Gastroesophageal sphincter (tissue), 4 donors: ENCODE results near the gene STXBP6. TPM values are rescaled to one million over a fixed set of nuclear protein-coding genes. Genes with fewer than 3 reads are reported as not detected.

Experiments used
- ATAC-seq: fragments of 150-250 bp; one replicate; pipeline ENCODE4 v1.9.1; 2016; ENCODE audit warnings: mild to moderate bottlenecking, moderate library complexity
- H3K27ac ChIP-seq, 4 donors: fragments of 200-600 bp; sonication (generic) in 3 of 4; 1 replicate in 3 of 4; 2 replicates in 1 of 4; pipeline ENCODE4 v1.5.1; 2016 to 2019
- H3K27me3 ChIP-seq: fragments of 200-600 bp; sonication (generic); one replicate; pipeline ENCODE4 v1.5.1; 2019
- H3K36me3 ChIP-seq, 2 donors: fragments of 200-600 bp; sonication (generic); one replicate each; pipeline ENCODE4 v1.5.1; 2019; ENCODE audit warnings: control low read depth in 1 of 2
- H3K4me1 ChIP-seq, 3 donors: fragments of 200-600 bp; sonication (generic); 1 replicate in 2 of 3; 2 replicates in 1 of 3; pipeline ENCODE4 v1.5.1; 2016 to 2019; ENCODE audit warnings: control low read depth in 2 of 3
- H3K4me3 ChIP-seq, 2 donors: fragments of 200-600 bp; sonication (generic); one replicate each; pipeline ENCODE4 v1.5.1; 2019; ENCODE audit warnings: mild to moderate bottlenecking in 1 of 2, moderate library complexity in 1 of 2
- H3K9me3 ChIP-seq, 3 donors: fragments of 200-600 bp; sonication (generic); one replicate each; pipeline ENCODE4 v1.5.1; 2017 to 2019; ENCODE audit warnings: control low read depth in 2 of 3
- EP300 ChIP-seq: sonication (generic); formaldehyde crosslinking; IDR thresholded peaks from one replicate; pipeline ENCODE4 v1.6.1; 2017; ENCODE audit warnings: antibody characterized with exemption, mild to moderate bottlenecking
- POLR2A ChIP-seq, 2 donors: fragments of 450-650 bp; IDR thresholded peaks; one replicate each; pipeline ENCODE4 v1.6.1; 2017; ENCODE audit warnings: antibody characterized with exemption in 2 of 2, mild to moderate bottlenecking in 2 of 2, moderate library complexity in 1 of 2
- POLR2AphosphoS5 ChIP-seq: sonication (generic); formaldehyde crosslinking; IDR thresholded peaks from one replicate; pipeline ENCODE4 v1.6.1; 2017; ENCODE audit warnings: antibody characterized with exemption
- WGBS, 2 donors: methylation state at CpG; one replicate each; pipeline ENCODE4 v1.1.5; 2018; ENCODE audit warnings: low coverage in 1 of 2; 5-methylcytosine and 5-hydroxymethylcytosine counted together
- total RNA-seq, 4 donors: library from RNA; depleted of rRNA; stranded (reverse); fragments of >200 nt; gene quantifications; one replicate each; pipeline ENCODE4 v1.1.0, GENCODE V29; 2016
- TF ChIP-seq, protein P1 (sequence below), 4 experiments: fragments of 200-600 bp in 2 of 4; fragments of 450-650 bp in 2 of 4; sonication (generic) in 1 of 4; IDR thresholded peaks; one replicate each; pipeline ENCODE4 v1.5.1; 2017 to 2019; ENCODE audit warnings: antibody characterized with exemption in 4 of 4, mild to moderate bottlenecking in 2 of 4, moderate library complexity in 2 of 4

STXBP6 gene
- total RNA-seq, 4 donors from 2014 or later: 29.3 to 55.7 (median 44.0) TPM

GRCh38 chr14:24794644-24795305, 255.2 kb downstream of the STXBP6 start:
- no peaks in the 10 kb centered on the region for H3K9me3 ChIP-seq
- TF ChIP-seq, protein P1, sequence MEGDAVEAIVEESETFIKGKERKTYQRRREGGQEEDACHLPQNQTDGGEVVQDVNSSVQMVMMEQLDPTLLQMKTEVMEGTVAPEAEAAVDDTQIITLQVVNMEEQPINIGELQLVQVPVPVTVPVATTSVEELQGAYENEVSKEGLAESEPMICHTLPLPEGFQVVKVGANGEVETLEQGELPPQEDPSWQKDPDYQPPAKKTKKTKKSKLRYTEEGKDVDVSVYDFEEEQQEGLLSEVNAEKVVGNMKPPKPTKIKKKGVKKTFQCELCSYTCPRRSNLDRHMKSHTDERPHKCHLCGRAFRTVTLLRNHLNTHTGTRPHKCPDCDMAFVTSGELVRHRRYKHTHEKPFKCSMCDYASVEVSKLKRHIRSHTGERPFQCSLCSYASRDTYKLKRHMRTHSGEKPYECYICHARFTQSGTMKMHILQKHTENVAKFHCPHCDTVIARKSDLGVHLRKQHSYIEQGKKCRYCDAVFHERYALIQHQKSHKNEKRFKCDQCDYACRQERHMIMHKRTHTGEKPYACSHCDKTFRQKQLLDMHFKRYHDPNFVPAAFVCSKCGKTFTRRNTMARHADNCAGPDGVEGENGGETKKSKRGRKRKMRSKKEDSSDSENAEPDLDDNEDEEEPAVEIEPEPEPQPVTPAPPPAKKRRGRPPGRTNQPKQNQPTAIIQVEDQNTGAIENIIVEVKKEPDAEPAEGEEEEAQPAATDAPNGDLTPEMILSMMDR (IDR thresholded peaks at IDR 0.05): no peak
- TF ChIP-seq POLR2A (IDR thresholded peaks at IDR 0.05) (no peak), EP300 (no peak), POLR2AphosphoS5 (no peak)
- no peak for ATAC-seq
- no peak overlapping the region for H3K4me3 ChIP-seq
- H3K27me3 ChIP-seq: no peaks in the 10 kb centered on the region
- peaks cover 0 to 7% (median 2%) of the 10 kb centered on the region in 3 donors for H3K4me1 ChIP-seq
- no peak overlapping the region for H3K27ac ChIP-seq
- no peaks in the 10 kb centered on the region for H3K36me3 ChIP-seq
- 82 to 89% methylated on average over 5 to 8 of the region's 10 CpGs for WGBS, 2 donors

GRCh38 chr14:24790196-24790595, 259.8 kb downstream of the STXBP6 start:
- peak overlapping the region in 1 of 4 donors; percentile 63 for H3K27ac ChIP-seq
- H3K4me3 ChIP-seq: no peak overlapping the region
- H3K27me3 ChIP-seq: no peaks in the 10 kb centered on the region
- no peaks in the 10 kb centered on the region for H3K9me3 ChIP-seq
- WGBS, 2 donors: 80 to 93% methylated on average over 2 to 3 of the region's 3 CpGs
- H3K4me1 ChIP-seq: peaks cover 6 to 32% (median 13%) of the 10 kb centered on the region in 3 donors
- no peak for ATAC-seq
- no peaks in the 10 kb centered on the region for H3K36me3 ChIP-seq
- no peak for TF ChIP-seq EP300
- no peak for TF ChIP-seq POLR2AphosphoS5
- TF ChIP-seq POLR2A (IDR thresholded peaks at IDR 0.05): no peak
- TF ChIP-seq, protein P1 (IDR thresholded peaks at IDR 0.05): no peak

GRCh38 chr14:24789378-24789884, 260.5 kb downstream of the STXBP6 start:
- TF ChIP-seq, protein P1 (IDR thresholded peaks at IDR 0.05): no peak
- TF ChIP-seq POLR2AphosphoS5: no peak
- no peak for TF ChIP-seq POLR2A (IDR thresholded peaks at IDR 0.05)
- TF ChIP-seq EP300: no peak
- 6 to 8% methylated on average over 3 to 4 of the region's 4 CpGs for WGBS, 2 donors
- Histone ChIP-seq H3K9me3 (no peaks in the 10 kb centered on the region), H3K27ac (peak overlapping the region in 3 of 4 donors; percentile 42 to 63 (median 51)), H3K27me3 (no peaks in the 10 kb centered on the region), H3K4me1 (peaks cover 6 to 32% (median 13%) of the 10 kb centered on the region in 3 donors), H3K36me3 (no peaks in the 10 kb centered on the region), H3K4me3 (no peak overlapping the region)
- ATAC-seq: no peak

DNA sequence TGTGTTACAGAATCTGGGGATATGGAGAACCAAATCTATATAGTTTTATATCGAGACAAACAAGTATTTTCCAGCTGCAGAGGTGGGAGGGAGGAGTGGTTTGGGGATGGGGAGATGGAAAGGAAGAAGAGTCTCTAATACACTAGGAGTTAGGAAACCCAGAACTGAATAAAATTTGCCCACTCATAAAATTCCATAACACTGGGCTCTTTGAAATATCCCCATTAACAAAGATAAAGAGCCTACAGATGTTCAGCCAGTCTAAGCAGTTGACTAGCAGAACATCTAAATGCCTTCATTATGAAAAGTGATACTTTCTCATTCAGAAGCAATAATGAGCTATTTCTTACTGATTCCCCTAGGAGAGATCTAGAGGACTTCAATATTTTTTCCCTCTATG, 264.2 kb downstream of the STXBP6 start:
- no peaks in the 10 kb centered on the region for H3K9me3 ChIP-seq
- WGBS, 2 donors: 71 to 78% methylated on average over 1 of the region's 1 CpG
- no peak for ATAC-seq

More for the DNA sequence above, 264.2 kb downstream of the STXBP6 start:
- no peak overlapping the region for H3K4me3 ChIP-seq
- no peaks in the 10 kb centered on the region for H3K36me3 ChIP-seq
- TF ChIP-seq EP300 (no peak), POLR2A (IDR thresholded peaks at IDR 0.05) (no peak), POLR2AphosphoS5 (no peak)
- TF ChIP-seq, protein P1 (IDR thresholded peaks at IDR 0.05): no peak
- H3K27me3 ChIP-seq: no peaks in the 10 kb centered on the region
- peaks cover 6 to 32% (median 13%) of the 10 kb centered on the region in 3 donors for H3K4me1 ChIP-seq
- no peak overlapping the region for H3K27ac ChIP-seq
